ENCODE results near the gene TAS1R2.

- TF ChIP-seq CTCF (IDR thresholded peaks at IDR 0.05) (no peak), POLR2A (IDR thresholded peaks at IDR 0.05) (no peak)
These were observed 40.9 kb upstream of the TAS1R2 start for GRCh38 chr1:18900303-18900841.

Data from adrenal gland (tissue), 5 donors.